Measurements from ENCODE around the gene UBR4.

The UBR4 gene

GRCh38 chr1:19036041-19036812 lies 173.8 kb downstream of the UBR4 start:
- no peak for DNase-seq (ENCODE audit: low spot score)
- TF ChIP-seq CTCF (IDR thresholded peaks at IDR 0.05; ENCODE audit: extremely low read depth, missing control alignments) = no peak

GRCh38 chr1:19035377-19036040 lies 174.6 kb downstream of the UBR4 start:
- no peak for TF ChIP-seq CTCF (IDR thresholded peaks at IDR 0.05; ENCODE audit: extremely low read depth, missing control alignments)
- no peak for DNase-seq (ENCODE audit: low spot score)

- TF ChIP-seq CTCF (IDR thresholded peaks at IDR 0.05; ENCODE audit: extremely low read depth, missing control alignments) = no peak
- DNase-seq (ENCODE audit: low spot score) = no peak
Observed at GRCh38 chr1:19034721-19035120, 175.3 kb downstream of the UBR4 start.

- TF ChIP-seq CTCF (IDR thresholded peaks at IDR 0.05; ENCODE audit: extremely low read depth, missing control alignments) = no peak
- DNase-seq (ENCODE audit: low spot score) = no peak
Observed at GRCh38 chr1:19033926-19034680, 176.0 kb downstream of the UBR4 start.

GRCh38 chr1:19033515-19033839 lies 176.6 kb downstream of the UBR4 start:
- no peak for DNase-seq (ENCODE audit: low spot score)
- TF ChIP-seq CTCF (IDR thresholded peaks at IDR 0.05; ENCODE audit: extremely low read depth, missing control alignments) = no peak

- no peak for TF ChIP-seq CTCF (IDR thresholded peaks at IDR 0.05; ENCODE audit: extremely low read depth, missing control alignments)
- DNase-seq (ENCODE audit: low spot score) = no peak
Observed at GRCh38 chr1:19032701-19033514, 177.2 kb downstream of the UBR4 start.

All from GM20000 (cell line).